K562 (cell line): Measurements from ENCODE around the gene PIK3R1. TPM values are rescaled to one million over a fixed set of nuclear protein-coding genes. Genes with fewer than 3 reads are reported as not detected.

Experiments
- ATAC-seq: fragments of 200-7000 bp; cut with Tn5 transposase; 3 replicates; pipeline ENCODE4 v1.9.1; 2020; ENCODE audit warnings: moderate library complexity
- BruUV-seq: library from RNA; stranded (reverse); fragments of 400-500 nt; replicated peaks from 2 replicates; lab custom pipeline; 2021; lab: Mats Ljungman, UMichigan
- CTCF ChIA-PET: fragments of 300-600 bp; formaldehyde crosslinking; extraction: SDS; loops from one replicate; lab custom pipeline; 2021; ENCODE audit warnings: low intra/inter-chr PET ratio; lab: Yijun Ruan, JAX
- POLR2A ChIA-PET: fragments of 300-600, 350-650 bp; sonication (Branson Sonifier 250); formaldehyde crosslinking; extraction: SDS; loops from one replicate; lab custom pipeline; 2021; ENCODE audit warnings: antibody characterized with exemption, inconsistent platforms; lab: Yijun Ruan, JAX
- DNase-seq, 4 experiments: peaks; one replicate each; pipeline versions ENCODE4 v3.0.0 to v3.0.0-alpha.2; 2011 to 2018; ENCODE audit warnings: low spot score in 3 of 4, mixed read lengths in 3 of 4; ENCODE audit errors: extremely low read depth in 1 of 4
- FAIRE-seq: peaks from 2 replicates; lab custom pipeline; 2011; peaks lifted over from hg19 to GRCh38; lab: Jason Lieb, UNC
- H2AFZ ChIP-seq: 2 replicates; pipeline ENCODE4 v1.6.0; 2011; ENCODE audit warnings: low read depth, low read length, control low read depth, inconsistent platforms
- H3K27ac ChIP-seq: fragments of 200-600 bp; 3 replicates; pipeline ENCODE4 v1.8.0; 2011; ENCODE audit warnings: low read depth, mild to moderate bottlenecking, control low read depth, inconsistent platforms, low read length, moderate library complexity, mixed read lengths; ENCODE audit errors: extremely low read depth
- H3K27me3 ChIP-seq, 2 experiments: fragments of 300-600 bp in 1 of 2; 2 replicates in 1 of 2; 3 replicates in 1 of 2; pipeline versions ENCODE4 v1.6.0 to v1.8.0; 2011; ENCODE audit warnings: inconsistent platforms in 2 of 2, low read length in 2 of 2, mild to moderate bottlenecking in 1 of 2, mixed read lengths in 1 of 2, moderate library complexity in 1 of 2; ENCODE audit not compliant: control insufficient read depth in 2 of 2, insufficient read depth in 2 of 2
- H3K36me3 ChIP-seq: fragments of 300-600 bp; 3 replicates; pipeline ENCODE4 v1.8.0; 2011; ENCODE audit warnings: mild to moderate bottlenecking, low read length, inconsistent platforms; ENCODE audit not compliant: control insufficient read depth, insufficient read depth
- H3K4me1 ChIP-seq, 2 experiments: fragments of 200-600 bp in 1 of 2; replicated peaks in 1 of 2; 2 replicates in 1 of 2; 3 replicates in 1 of 2; pipeline versions ENCODE4 v1.5.1 to v1.8.0; 2011; ENCODE audit warnings: inconsistent platforms in 2 of 2, low read length in 2 of 2, mild to moderate bottlenecking in 1 of 2, mixed read lengths in 1 of 2, moderate library complexity in 1 of 2; ENCODE audit not compliant: control insufficient read depth in 2 of 2, insufficient read depth in 2 of 2
- H3K4me2 ChIP-seq: 2 replicates; pipeline ENCODE4 v1.6.1; 2011; ENCODE audit warnings: low read length, control low read depth, inconsistent platforms, mixed read lengths; ENCODE audit not compliant: insufficient read depth
- H3K4me3 ChIP-seq: fragments of 200-600 bp; sonication (generic), shearing (Covaris generic); 2 replicates; pipeline ENCODE4 v1.5.1; 2016; ENCODE audit warnings: control low read depth, inconsistent platforms
- H3K79me2 ChIP-seq: fragments of 200-600 bp; 3 replicates; pipeline ENCODE4 v1.8.0; 2011; ENCODE audit warnings: low read length, inconsistent platforms; ENCODE audit not compliant: control insufficient read depth, insufficient read depth
- H3K9ac ChIP-seq, 2 experiments: 2 replicates each; pipeline versions ENCODE4 v1.6.0 to v1.6.1; 2011; ENCODE audit warnings: low read depth in 2 of 2, low read length in 2 of 2, control low read depth in 1 of 2, inconsistent platforms in 1 of 2, mild to moderate bottlenecking in 1 of 2, mixed read lengths in 1 of 2; ENCODE audit not compliant: insufficient read depth in 1 of 2
- H3K9me1 ChIP-seq: one replicate; pipeline ENCODE4 v1.6.0; 2011; ENCODE audit warnings: inconsistent platforms, mild to moderate bottlenecking, low read length, moderate library complexity; ENCODE audit not compliant: control insufficient read depth, insufficient read depth
- H3K9me3 ChIP-seq: replicated peaks from 2 replicates; pipeline ENCODE4 v1.5.1; 2011; ENCODE audit warnings: low read depth, low read length, inconsistent platforms; ENCODE audit not compliant: control insufficient read depth, insufficient read depth
- H4K20me1 ChIP-seq: replicated peaks from 2 replicates; pipeline ENCODE4 v1.6.1; 2011; ENCODE audit warnings: low read length, inconsistent platforms, mixed read lengths; ENCODE audit not compliant: control insufficient read depth, insufficient read depth
- NELFE ChIP-seq: IDR thresholded peaks from 2 replicates; pipeline ENCODE4 v1.6.1; 2011; ENCODE audit warnings: mild to moderate bottlenecking; ENCODE audit not compliant: insufficient read depth, insufficient read length
- TFE3 ChIP-seq: fragments of 450-650 bp; formaldehyde crosslinking; IDR thresholded peaks from 2 replicates; pipeline ENCODE4 v1.4.0; 2020; ENCODE audit warnings: mild to moderate bottlenecking, mixed read lengths
- ZNF511 ChIP-seq: sonication (generic); formaldehyde crosslinking; IDR thresholded peaks from 2 replicates; pipeline ENCODE4 v1.8.0; 2022; ENCODE audit warnings: mild to moderate bottlenecking, missing genetic modification reagents
- ZNF830 ChIP-seq: fragments of 250-450 bp; sonication (Bioruptor Pico); IDR thresholded peaks from 2 replicates; pipeline ENCODE4 v1.5.0; 2021; ENCODE audit warnings: mild to moderate bottlenecking
- WGBS: fragments of 100-300 bp; shearing (Covaris generic); methylation state at CpG from one replicate; pipeline ENCODE4 v1.1.6; 2016; ENCODE audit warnings: low coverage, mixed read lengths; ENCODE audit not compliant: insufficient coverage; ENCODE audit errors: missing lambda C conversion rate; 5-methylcytosine and 5-hydroxymethylcytosine counted together
- in situ Hi-C: fragments of 300-500 bp; cut with MboI; formaldehyde crosslinking; loops from 4 replicates; pipeline ENCODE4 v1.15.0; 2018; ENCODE audit warnings: inconsistent platforms, mixed read lengths
- intact Hi-C: fragments of 100-400 bp; cut with micrococcal nuclease; formaldehyde crosslinking; loops from 2 replicates; pipeline ENCODE4 v1.14.2; 2022
- polyA plus RNA-seq, 8 experiments: library from polyadenylated mRNA; depleted of rRNA in 4 of 8; stranded (reverse) in 5 of 8; unstranded in 3 of 8; fragments of >200 nt; fragmentation: Nextera tagmentation in 2 of 8; fragmentation: Illumina TruSeq in 1 of 8; extraction: Ambion mirVana in 2 of 8; extraction: Trizol in 1 of 8; gene quantifications; 2 replicates each; pipeline versions ENCODE4 v1.2.1 to v1.2.3, GENCODE V29; 2011 to 2014; ENCODE audit warnings: inconsistent platforms in 1 of 8, missing spikeins in 1 of 8
- total RNA-seq, 7 experiments: library from RNA; depleted of rRNA in 6 of 7; stranded (reverse); fragments of >200 nt in 6 of 7; fragmentation: Illumina TruSeq in 2 of 7; extraction: Trizol in 2 of 7; gene quantifications; 2 replicates each; pipeline versions ENCODE4 v1.2.1 to v1.2.3, GENCODE V29; 2011 to 2021; ENCODE audit warnings: low replicate concordance in 1 of 7

The PIK3R1 gene
- total and polyA plus RNA-seq, 9 of the 15 experiments (the other 6 are each of a cell fraction or from before 2014, with no cell fraction given), result 1.1 to 9.7 (median 4.8) TPM

GRCh38 chr5:68287631-68287975 lies 72.0 kb downstream of the PIK3R1 start:
- H3K27me3 ChIP-seq, result no peaks in the 10 kb centered on the region
- no peaks in the 10 kb centered on the region for H3K9me3 ChIP-seq
- ChIA-PET CTCF (no interaction called here), POLR2A (no interaction called here)
- no peak overlapping the region for H3K4me3 ChIP-seq
- no peaks in the 10 kb centered on the region for H3K79me2 ChIP-seq
- peak overlapping the region; percentile 53; the same call in 1 of the 2 replicates for H3K4me2 ChIP-seq
- peaks cover 6% of the 10 kb centered on the region; the same call in 2 of the 3 replicates for H3K36me3 ChIP-seq
- no TSS peak for BruUV-seq
- peaks cover 14 to 16% of the 10 kb centered on the region in 2 experiments; a peak in 4 of 5 replicates for H3K4me1 ChIP-seq
- H4K20me1 ChIP-seq, result no peaks in the 10 kb centered on the region
- intact Hi-C loops (loop anchor here (2.0 to 5.0 kb wide), 2 partner anchors 190 to 673 kb away; no protein-coding TSS in a partner anchor), in situ Hi-C loops (loop anchor here (5.0 to 25.0 kb wide), 2 partner anchors 175 to 675 kb away; no protein-coding TSS in a partner anchor)
- H3K9me1 ChIP-seq, result no peaks in the 10 kb centered on the region
- H3K27ac ChIP-seq, result no peak overlapping the region
- no peak for FAIRE-seq
- WGBS, result 79% methylated on average over 8 of the region's 8 CpGs
- no peak overlapping the region for H2AFZ ChIP-seq
- peak; percentile 48 for TF ChIP-seq TFE3 (CRISPR knock-in tag)
- no peak for TF ChIP-seq NELFE
- no peak for TF ChIP-seq ZNF830 (CRISPR knock-in tag)
- no peak for TF ChIP-seq ZNF511 (CRISPR knock-in tag)
- TF ChIP-seq, all 486 proteins: peak for 1
- no peak for DNase-seq
- H3K9ac ChIP-seq, result no peak overlapping the region
- no peak for ATAC-seq
